NCI-H69 (cell line): ENCODE results near the gene PDE4D.

Experiments
- DNase-seq: peaks from one replicate; lab custom pipeline; 2025; lab: John Stamatoyannopoulos, UW

Gene PDE4D

GRCh38 chr5:59038798-59039295 is 854.7 kb downstream of the PDE4D start:
- peak; percentile 43 for DNase-seq

- no peak for DNase-seq
These were observed 855.4 kb downstream of the PDE4D start for GRCh38 chr5:59037941-59038797.

- no peak for DNase-seq
These were observed 856.1 kb downstream of the PDE4D start for GRCh38 chr5:59037453-59037852.

DNA sequence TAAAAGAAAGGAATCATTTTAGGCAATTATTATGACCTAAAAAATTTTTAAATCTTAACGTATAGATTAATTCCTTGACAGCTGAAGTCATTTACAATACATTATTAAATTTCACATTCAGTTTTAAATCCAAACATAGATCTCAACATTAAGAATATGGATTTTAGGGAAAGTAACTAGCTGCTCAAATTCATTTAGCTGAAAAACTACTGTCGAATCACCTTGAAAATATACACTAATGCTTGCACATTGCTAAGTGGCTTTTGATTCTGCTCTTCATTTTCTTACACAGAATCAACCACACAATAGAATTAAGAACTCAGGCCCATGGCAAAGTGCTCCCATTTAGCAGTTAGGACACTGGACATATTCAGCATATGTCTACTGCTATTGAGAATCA is 856.5 kb downstream of the PDE4D start:
- DNase-seq: no peak

- DNase-seq: peak; percentile 60
These were observed 857.1 kb downstream of the PDE4D start for GRCh38 chr5:59036274-59036961.

- peak; percentile 68 for DNase-seq
These were observed 857.8 kb downstream of the PDE4D start for GRCh38 chr5:59035681-59036080.

- peak; percentile 62 for DNase-seq
These were observed 858.9 kb downstream of the PDE4D start for GRCh38 chr5:59034498-59035186.

- DNase-seq: no peak
These were observed 866.2 kb downstream of the PDE4D start for GRCh38 chr5:59027145-59027907.

GRCh38 chr5:59025734-59026133 is 867.8 kb downstream of the PDE4D start:
- DNase-seq: peak; percentile 36

DNA sequence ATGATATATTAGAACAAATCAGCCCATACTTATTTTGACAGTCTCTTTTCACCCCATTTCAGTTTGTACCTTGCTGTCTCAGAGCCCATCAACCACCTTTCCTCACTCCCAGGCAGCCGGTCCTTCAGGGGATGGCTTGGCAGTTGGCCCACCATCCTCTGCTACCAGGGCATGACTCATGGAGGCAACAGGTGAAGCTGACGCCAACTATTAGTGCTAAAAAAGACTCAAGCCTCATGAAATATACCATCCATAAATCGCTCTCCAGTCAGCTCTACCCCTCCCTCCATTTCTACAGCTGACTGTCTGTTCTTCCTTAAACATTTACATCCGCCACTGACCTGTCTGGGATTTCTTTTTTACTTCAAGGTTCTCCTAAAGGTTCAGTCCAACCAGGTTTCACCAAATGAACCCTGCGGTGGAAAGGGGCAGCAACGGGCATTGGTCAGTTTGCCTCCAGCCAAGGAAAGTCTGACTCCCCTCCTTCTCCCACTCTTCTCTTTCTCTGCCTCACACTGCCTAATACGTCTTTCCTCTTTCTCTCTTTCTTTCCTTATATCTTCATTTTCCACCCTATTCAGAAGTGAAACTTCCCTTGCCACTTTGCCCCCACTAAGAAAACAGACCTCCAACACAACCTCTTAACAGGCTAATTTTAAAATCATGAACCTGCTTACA is 871.5 kb downstream of the PDE4D start:
- peak; percentile 92 for DNase-seq

- DNase-seq: peak; percentile 98
These were observed 872.2 kb downstream of the PDE4D start for GRCh38 chr5:59021286-59021673.

DNA sequence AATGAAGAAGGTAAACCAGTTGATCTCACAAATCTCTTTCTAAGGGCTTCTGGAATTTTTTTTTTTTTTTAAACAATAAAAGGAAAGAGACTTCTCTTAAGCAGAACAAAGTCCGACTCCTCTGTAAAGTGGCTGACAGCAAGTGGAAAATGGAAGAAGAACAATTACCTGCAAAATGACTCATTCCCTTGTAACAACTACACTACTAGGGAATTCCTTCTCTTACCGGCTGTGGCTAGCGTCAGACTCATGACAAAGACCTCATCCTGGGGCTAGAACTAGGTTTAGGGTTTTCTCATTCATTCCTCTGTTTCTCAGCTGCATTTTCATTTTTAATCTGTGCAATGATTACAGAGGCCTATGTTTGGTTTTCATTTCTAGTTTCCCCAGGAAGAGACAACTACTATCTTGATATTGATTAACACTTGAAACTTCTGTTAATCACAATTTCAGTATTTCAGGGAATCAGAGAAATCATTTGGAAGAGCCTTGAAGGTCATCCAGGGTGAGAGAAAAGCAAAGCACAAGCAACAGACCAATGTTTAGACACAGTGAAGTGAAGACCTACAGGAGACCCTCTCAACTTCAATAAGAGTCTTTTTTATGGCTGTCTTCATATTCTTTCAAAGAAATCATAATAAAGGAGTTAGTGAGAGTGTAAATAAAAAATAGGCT is 872.8 kb downstream of the PDE4D start:
- DNase-seq: peak; percentile 74

- no peak for DNase-seq
These were observed 874.4 kb downstream of the PDE4D start for GRCh38 chr5:59019078-59019477.

DNA sequence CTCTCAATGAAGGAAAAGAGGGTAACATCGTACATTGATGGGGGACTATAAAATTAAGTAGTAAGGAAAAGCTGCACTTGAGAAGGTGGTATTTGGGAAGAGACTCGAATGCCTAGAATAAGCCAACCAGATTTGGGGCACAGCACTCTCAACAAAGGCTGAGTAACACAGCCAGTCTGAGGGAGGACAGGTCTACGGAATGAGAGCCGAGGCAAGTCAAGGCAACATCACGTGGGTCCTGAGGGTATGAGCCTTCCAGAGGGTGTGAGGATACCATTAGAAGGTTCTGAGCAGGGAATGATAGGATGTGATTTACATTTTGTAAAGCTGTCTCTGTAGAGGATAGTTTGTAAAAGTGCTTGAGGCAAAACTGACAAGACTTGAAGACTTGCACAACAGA is 876.6 kb downstream of the PDE4D start:
- no peak for DNase-seq

DNA sequence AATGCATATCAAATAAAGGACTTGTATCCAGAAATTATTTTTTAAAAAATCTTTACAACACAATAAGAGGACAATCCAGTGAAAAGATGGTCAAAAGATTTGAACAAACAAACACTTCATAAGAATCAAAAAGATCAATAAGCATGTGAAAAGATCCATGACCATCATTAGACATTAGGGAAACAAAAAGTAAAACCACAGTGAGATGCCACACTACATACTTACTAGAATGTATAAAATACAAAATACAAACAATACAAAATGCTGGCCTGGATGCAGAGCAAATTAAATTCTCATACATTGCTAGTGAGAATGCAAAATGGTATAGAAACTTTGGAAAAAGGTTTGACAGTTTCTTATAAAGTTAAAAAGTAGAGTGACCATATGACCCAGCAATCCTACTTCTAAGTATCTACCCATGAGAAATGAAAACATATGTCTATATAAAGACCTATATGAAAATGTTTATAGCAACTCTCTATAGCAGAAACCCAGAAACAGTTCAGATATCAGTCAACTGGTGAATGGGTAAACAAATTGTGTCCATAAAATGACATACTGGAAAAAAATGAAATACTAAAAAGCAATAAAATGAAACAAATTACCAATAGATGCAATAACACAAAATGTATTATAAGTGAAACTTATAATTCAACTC is 884.6 kb downstream of the PDE4D start:
- no peak for DNase-seq

- DNase-seq: peak; percentile 58
These were observed 886.0 kb downstream of the PDE4D start for GRCh38 chr5:59007460-59008063.

- DNase-seq: no peak
These were observed 887.4 kb downstream of the PDE4D start for GRCh38 chr5:59005934-59006701.

GRCh38 chr5:59003641-59004040 is 889.9 kb downstream of the PDE4D start:
- DNase-seq: no peak

- no peak for DNase-seq
These were observed 890.4 kb downstream of the PDE4D start for GRCh38 chr5:59003124-59003523.
